Testis (tissue), 2 donors: Measurements from ENCODE around the gene MTMR6.

Source experiments
- POLR2A ChIP-seq: fragments of 450-650 bp; IDR thresholded peaks from one replicate; pipeline ENCODE4 v1.6.1; 2017; ENCODE audit warnings: antibody characterized with exemption, mild to moderate bottlenecking, moderate library complexity
- TF ChIP-seq, protein P1 (sequence below), 3 experiments: fragments of 450-650 bp in 2 of 3; fragments of 200-600 bp in 1 of 3; sonication (generic) in 1 of 3; IDR thresholded peaks; one replicate each; pipeline ENCODE4 v1.5.1; 2016 to 2019; ENCODE audit warnings: antibody characterized with exemption in 3 of 3, mild to moderate bottlenecking in 2 of 3, moderate library complexity in 1 of 3

DNA sequence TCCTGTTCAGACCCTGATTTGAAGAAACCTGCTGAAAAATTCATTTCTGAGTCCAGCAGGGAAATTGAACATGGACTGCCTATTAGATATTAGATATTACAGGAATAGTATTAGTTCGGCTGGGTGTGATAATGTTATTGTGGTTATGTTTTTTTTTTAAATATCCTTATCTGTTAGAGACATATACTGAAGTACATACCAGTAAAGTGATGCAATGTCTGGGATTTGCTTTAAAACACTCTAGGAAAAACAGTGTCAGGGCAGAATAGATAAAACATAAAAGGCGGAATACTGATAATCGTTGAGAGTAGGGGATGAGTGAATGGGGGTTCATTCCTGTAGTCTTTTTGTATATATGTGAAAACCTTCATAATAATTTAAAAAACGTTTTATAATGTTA lies 86.5 kb downstream of the MTMR6 start:
- TF ChIP-seq, protein P1, sequence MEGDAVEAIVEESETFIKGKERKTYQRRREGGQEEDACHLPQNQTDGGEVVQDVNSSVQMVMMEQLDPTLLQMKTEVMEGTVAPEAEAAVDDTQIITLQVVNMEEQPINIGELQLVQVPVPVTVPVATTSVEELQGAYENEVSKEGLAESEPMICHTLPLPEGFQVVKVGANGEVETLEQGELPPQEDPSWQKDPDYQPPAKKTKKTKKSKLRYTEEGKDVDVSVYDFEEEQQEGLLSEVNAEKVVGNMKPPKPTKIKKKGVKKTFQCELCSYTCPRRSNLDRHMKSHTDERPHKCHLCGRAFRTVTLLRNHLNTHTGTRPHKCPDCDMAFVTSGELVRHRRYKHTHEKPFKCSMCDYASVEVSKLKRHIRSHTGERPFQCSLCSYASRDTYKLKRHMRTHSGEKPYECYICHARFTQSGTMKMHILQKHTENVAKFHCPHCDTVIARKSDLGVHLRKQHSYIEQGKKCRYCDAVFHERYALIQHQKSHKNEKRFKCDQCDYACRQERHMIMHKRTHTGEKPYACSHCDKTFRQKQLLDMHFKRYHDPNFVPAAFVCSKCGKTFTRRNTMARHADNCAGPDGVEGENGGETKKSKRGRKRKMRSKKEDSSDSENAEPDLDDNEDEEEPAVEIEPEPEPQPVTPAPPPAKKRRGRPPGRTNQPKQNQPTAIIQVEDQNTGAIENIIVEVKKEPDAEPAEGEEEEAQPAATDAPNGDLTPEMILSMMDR (IDR thresholded peaks at IDR 0.05) = no peak
- TF ChIP-seq POLR2A = no peak
